HL-60/S4 (cell line): ENCODE data around the gene RAB24.

Experiments used
- in situ Hi-C: fragments of 300-500 bp; cut with MboI; formaldehyde crosslinking; loops from 2 replicates; pipeline ENCODE4 v1.14.3; 2022; ENCODE audit warnings: low sequenced_read_pairs

The RAB24 gene

DNA sequence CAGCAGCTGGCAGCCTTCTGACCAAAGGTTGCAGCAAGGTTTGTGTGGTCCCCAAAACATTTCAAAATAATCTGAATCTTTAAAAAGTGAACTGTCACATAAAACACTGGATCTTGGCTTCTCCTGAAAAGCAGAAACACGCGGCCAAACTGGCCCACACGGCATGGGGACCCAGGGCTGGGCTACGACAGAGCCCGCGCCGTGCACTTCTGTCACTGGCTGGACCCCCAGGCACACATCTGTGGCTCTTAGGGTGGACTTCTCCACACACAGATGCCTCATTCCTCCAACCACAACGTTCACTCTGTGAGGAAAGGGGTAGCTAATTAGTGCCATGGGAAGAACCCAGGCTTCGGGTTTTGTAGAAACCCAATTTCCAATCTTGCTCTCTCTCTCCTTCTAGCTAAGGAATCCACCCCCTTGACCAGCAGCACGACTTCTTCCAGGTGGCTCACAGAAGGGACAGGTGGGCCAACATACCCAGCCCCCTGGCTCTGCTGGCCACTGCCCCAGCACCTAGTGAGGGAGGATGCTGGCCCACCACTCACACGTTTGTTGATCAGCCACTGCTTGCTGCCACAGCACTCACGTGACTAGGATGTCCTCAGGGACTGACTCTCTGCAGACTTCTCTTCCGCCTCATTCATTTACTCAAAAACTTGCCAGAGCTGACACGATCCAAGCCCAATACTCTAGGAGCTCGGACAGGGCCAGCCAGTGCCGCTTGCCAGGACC, 30.1 kb upstream of the RAB24 start:
- in situ Hi-C loops, result no loop called here

DNA sequence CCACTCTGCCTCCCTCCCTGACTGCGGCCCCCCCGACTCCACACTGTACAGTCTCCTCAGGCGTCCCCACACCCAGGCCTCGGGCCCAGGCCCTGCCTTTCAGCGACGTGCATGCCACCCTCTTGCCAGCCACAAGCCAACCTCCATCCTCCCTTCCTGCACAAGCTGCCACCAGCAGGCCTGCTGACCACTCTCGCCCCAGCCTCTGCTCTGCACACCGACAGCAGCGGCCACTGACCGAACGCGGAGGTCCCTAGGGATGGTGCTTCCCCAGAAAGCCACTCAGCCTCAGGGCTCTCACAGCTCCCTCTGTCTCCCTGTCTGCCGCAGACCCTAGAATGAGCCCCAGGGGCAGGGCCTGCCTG, 29.4 kb upstream of the RAB24 start:
- in situ Hi-C loops, result no loop called here

DNA sequence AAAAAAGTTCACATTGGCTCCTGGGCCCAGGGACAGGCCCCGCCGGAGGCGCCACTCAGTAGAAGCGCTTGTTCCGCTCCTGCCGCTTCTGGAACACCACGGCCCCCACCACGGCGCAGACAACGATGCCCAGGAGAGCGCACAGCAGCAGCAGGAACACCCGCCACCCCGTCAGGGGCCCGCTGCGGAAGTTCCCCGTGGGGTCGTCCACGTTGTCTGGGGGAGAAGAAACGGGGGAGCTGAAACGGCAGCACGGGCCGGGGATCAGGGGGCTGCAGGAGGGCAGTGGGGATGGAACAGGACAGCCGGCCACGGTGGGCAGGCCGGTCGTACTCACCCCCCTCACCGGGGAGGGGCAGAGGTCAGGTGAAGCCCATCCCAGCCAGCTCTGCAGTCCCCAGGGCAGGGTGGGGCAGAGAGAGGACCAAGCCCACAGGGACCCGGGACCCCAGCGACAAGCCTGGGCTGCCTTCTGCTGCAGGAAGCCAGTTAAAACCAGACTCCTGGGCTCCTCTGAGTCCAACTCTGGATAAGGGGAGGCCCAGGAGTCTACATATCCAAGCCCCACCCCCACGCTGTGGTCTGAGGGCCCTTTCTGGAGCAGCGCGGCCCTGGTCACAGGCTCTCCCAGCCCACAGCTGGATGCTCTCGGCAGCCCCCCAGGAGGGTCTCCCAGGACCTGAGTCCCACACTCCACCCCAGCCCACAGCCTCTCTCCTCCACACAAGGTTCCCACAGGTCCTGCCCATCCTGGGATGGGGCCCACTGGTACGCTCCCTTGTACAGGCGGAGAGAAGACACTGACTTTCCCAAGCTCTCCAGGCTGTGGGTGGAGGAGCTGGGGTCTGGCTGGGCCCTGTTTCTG, 28.7 kb upstream of the RAB24 start:
- in situ Hi-C loops, result no loop called here

DNA sequence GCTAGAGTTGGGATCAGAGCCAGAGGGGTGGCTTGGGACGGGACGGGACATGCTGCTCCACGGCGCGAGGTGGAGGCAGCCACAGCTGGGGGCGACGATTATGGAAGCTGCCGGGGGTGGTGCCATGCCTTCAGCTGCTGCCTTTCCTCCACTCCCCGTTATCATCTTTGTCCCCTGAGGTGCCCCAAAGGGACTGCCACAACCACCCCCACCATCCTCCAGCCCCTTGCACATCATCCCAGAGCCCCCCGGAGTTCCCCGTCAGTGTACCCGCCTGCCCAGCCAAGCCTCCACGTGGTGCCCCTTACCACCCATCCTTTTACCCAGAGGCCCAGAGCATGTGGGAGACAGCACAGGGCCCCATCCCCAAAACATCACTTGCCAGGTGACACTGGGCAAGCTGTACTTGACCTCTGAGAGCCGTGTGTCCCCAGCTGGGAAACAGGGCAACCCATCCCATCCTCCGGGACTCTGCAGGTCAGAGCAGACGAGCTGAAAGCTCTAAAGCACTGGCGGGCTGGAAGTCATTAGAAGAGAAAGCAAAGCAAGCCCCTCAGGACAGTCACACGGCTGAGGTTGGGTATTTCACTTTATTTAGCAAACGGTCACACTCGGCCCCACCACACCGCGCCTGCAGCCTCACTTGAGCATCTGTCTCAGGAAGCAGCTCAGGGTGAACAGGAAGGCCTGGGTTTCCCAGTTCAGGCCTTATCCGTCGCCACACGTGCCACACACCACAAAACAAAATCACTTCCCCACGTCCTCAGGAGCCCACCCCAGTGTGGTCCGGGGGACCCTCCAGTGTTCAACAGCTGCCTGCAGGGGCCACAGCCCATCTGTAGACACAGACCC, 27.7 kb upstream of the RAB24 start:
- in situ Hi-C loops, result no loop called here

DNA sequence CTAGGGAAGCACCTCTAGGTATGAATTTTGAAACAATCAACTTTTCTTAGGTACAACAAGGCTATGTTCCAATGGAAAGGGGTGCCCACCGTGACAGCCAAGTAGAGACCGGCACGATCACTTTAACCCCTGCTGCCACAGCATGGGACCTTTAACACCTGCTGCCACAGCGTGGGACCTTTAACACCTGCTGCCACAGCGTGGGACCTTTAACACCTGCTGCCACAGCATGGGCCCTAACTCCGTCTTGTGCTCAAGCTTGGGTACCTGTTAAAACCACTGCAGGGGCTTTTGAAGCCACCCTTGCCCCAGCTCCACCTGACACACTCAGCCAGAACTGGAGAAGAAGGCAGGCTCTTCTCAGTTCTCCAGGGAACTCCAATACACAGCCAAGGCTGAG, 26.4 kb upstream of the RAB24 start:
- in situ Hi-C loops, result no loop called here

DNA sequence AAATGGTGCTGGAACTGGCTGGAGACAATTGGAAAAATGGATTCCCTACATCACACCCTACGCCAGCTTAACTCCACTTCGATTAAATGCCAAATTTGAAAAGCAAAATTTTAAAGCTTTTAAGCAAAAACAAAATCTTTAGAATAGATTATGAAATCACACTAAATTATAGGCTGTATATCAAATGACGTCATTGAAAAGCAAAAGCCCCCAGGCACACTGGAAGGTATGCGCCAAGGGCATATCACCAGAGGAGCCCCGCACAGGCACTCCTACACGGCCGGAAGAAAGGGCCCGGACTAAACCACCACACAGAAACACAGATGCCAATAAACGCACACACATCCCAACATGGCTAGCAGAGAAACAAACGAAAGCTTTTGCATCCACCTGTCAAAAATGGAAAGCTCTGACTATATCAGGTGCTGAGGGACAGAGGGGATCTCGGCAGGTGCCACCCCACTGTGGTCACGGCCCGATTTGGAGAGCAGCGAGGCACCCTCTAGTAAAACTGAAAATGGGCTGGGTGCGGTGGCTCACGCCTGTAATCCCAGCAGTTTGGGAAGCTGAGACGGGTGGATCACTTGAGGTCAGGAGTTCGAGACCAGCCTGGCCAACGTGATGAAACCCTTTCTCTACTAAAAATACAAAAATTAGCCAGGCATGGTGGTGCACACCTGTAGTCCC, 25.2 kb upstream of the RAB24 start:
- in situ Hi-C loops, result no loop called here

DNA sequence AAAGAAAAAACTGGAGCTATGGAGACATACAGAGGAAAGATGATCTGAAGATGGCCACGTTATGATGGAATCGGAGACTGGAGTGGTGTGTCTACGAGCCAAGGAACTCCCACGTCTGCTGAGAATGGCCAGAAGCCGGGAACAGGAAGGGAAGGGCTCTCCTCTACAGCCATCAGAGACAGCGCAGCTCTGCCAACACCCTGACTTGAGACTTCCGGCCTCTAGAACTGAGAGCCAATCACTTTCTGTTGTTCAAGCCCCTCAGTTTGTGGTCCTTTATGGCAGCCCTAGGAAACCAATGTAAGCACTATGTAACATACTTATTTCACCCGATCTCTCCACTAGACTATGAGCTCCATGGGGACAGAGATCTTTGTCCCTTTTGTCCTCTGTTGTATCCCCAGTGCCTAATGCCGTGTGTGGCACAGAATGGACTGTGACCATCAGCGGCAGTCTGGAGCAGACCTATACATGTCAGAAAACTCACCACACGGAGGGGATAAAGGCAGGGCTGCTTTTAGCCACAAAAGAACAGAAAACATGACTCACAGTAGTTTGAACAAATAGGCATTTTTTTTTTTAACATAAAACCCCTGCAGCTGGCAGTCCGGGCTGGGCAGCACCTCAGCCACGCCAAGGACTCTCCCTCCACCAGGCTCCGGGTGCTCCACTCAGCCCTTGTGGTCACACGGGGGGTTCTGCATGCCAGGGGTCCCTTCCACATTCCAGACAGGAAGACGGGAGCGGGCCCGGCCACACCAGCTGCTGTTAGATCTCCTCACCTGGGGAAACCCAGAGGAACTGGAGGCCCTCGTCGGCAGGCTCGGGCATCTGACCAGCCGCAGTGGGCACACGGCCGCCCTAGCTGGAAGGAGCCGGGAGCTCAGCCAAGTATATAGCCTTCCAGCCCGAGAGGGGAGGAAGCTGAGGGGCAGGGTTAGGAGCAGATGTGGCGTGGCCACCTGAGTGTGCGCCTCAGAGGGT, 24.3 kb upstream of the RAB24 start:
- in situ Hi-C loops, result no loop called here

DNA sequence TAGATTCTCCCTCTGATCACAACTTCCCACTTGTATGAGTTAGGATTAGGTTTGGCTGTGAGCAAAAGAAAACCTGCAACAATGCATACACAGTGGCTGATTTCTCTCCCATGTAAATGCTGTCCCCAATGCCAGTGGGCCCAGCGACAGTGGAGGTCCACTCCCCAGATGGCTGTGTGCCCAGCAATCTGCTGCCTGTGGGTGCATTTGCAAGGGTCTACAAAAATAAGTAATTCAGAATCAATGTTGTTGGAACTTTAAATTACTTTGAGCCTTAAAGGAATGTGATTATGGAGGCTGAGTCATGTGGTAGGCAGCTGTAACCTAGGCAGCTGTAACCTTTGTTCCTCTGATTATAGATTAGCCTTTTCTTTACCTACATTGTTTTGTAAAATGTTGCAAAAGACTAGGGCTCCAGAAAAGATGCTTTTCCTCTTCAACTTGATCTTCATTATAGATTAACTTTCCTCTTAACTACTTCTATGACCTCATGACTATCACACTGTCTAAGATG, 22.4 kb upstream of the RAB24 start:
- in situ Hi-C loops, result no loop called here

DNA sequence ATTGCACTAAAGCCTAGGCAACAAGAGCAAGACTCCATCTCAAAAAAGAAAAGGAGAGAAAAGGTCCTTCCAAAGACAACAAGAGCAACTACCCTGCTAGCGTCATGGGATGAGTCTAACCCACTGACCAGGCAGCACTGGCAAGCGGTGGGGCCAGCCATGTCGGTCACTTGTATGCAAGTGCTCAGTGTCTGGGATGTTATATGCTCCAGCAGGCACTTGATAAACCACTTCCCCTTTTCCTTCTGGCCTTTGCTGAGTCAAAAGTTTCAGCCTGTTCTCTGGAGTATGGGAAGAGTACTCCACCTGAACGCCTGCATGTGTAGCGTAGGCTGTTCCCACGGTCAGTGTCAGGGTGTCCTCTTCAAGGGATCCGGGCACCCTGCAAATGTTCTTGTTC, 17.4 kb upstream of the RAB24 start:
- in situ Hi-C loops, result no loop called here

DNA sequence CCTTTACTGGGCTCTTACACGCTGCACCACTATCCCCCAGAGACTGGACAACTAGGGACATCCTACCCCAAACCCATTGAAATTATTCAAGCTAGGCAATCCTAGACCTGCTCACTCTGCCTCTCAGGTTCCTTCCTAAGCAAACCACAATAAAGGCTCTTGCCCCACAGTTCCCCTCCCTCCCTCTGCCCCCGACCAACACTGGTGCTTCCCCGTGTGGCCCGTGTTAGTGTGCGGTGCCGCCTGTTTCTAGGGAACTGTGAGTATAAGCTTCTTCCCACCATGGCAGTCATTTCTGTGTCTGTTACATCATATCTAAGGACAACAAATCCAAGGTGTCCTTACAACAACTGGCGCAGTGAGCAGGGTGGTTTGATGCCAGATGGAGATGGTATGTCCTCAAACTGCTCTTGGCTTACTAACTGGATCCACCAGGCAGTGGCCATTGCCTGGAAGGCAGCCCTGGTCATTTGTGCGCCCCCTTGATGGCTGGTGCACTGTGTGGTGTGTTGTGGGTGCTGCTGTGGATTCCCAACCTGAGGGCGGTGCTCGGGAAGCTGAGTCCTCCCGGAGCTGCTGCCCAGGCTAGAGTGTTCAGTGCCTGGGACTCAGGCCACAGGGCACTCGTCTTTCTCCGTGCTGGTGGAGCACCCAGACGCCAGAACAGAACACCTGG, 16.5 kb upstream of the RAB24 start:
- in situ Hi-C loops, result no loop called here

DNA sequence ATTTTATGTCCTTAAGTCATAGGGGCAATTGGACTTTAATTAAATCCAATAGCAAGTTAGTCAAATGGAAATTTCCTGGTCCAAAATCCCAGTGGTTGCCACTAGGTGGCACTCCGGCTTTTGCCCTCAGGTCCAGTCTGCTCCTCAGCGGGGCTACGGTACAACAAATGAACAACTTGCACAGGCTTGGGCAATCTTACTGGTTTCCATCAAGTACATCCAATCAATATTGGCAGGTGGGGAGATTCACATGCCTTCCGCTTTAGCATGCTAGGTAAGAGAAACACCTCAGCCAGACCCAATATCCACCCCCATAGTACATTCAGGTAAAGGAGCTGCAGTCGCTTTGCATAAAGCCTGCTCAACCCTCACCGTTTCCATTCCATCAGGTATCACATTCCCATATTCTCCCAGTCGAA, 14.4 kb upstream of the RAB24 start:
- in situ Hi-C loops, result no loop called here

DNA sequence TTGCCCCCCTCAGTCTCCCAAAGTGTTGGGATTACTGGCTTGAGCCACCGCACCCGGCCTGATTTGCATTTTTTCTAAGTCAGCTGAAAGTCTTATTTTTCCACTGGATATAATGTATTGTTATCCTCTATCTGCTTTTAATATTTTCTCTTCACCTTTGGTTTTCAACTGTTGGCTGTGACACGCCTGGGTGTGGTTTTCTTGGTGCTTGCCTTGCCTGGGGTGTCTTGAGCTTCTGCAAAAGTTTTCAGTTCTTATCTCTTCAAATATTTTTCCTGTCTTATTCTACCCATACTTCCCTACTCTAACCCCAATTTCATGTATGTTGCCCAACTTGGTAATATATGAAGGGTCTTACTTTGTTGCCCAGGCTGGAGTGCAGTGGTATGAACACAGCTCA, 12.5 kb upstream of the RAB24 start:
- in situ Hi-C loops, result no loop called here

DNA sequence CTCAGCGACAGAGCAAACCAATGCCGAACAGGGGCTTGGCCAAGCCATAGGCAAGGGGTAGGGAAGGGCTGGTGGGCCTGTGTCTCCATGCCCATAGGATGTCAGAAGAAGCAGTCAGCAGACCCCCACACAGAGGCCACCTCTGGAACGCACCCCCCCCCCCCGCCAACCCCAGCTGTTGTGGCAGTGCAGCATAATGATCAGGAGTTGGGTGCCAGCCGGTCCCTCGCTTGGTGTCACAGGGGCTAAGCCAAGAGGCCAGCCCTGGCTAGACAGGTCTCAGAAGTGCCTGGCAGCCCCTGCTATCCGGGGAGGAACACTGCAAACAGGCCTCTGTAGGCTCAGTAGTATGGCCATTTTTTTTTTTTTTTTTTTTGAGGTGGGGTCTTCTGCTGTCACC, 11.9 kb upstream of the RAB24 start:
- in situ Hi-C loops, result no loop called here

DNA sequence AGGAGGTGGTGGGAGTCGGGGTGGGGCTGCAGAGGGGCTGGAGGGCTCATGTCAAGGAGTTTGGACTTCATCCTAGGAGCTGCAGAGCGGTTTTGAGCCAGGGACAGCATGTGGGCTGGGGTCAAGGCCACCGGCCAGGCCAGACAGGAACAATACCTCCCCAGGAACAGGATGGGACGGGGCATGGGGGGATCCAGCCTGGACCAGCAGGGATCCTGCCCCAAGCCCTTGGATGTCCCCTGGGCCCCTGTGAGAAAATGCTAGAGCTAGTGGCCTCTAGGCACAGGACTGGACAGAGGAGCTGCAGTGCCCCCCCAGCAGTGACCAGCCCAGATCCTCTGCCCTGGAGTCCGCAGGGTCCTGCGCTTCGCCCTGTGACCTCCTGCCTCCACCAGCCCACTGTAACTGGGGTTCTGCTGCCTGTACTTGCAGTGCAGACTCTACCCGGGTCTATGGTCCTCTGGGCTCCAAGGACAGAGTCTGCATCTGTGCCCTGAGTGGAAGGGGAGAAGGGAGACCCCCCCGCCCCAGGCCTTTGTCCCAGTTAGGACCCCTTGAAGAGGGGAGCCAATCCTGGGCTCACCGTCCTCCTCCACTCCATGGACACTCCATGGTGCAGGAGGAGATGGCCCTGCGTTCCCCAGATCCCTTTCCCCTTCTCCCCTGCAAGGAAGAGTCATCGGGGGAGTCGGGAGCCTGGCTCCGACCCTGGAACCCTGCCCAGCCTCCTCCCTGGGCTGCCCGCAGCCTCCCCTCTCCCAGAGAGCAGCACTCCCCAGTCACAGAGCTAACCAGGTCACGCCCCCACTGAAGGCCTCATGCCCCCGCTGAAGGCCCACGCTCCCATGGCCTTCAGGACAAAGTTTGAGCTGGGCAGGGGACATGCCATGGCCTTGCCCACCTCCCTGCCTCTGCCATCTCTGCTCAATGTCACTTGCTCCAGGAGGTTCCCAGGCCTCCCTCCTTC, 11.1 kb upstream of the RAB24 start:
- in situ Hi-C loops, result no loop called here

DNA sequence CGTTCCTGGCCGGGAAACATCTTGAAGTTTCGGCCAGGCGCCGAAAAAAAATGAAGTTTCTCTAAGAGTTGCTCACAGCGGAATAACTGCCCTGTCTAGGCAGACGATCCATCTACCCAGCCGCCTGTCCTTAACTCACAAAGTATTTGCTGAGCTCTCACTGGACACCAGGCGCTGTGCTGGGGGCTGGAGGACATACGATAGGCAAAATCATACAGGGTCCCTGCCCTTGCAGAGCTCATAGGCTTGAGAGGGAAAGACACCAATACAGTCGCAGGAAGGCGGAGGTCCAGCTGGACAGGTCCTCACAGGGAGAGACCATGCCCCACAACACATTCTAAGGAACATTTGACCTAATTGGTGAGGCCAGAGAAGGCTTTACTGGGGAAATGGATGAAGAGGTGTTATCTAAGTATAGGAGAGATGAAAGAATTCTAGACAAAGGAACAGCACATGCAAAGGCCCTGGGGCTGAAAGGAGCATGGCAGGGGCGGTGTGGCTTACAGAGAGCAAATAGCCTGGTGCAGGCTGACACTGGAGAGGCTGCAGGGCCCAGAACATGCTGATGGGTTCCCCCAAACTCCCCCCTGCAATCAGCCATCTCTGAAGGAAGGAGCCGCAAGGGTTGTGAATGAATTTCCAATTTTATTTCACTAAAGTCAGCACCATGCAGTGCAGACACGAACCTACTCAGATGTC, 10.2 kb upstream of the RAB24 start:
- in situ Hi-C loops, result no loop called here

DNA sequence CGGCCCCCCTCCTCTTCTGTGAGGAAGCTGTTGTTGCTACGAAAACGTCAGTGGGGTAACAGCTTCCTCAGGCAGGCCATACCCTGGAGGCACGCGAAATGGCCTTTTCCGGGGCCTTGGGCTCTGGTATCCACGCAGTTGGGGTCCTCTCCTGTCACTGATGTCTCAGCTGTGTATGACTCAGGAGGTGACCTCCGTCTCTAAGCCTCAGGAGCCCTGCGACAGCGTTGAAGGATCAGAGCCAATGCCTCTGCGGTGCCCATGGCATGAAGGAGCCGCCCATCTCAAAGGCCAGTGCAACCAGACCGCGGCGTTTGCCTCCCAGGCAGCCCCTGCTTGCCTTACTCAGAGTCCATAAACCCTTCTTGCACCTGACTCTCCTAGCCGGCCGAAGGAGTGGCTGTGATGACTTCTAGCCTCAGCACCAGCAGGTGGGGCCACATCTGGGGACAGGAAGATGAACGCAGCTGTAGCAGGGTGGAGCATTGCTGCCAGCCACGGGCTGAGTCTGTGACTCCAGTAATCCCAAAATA, 9.2 kb upstream of the RAB24 start:
- in situ Hi-C loops, result no loop called here
